Inflammatory macrophage treated with lipopolysaccharide for 4 hours (primary cell): Measurements from ENCODE around the gene DPH2.

ENCODE experiments used
- DNase-seq: peaks from one replicate; pipeline ENCODE4 v3.0.0-alpha.2; 2020

DPH2 gene

GRCh38 chr1:43969746-43970466 lies at the start of gene DPH2:
TSS of gene DPH2 (plus strand) at chr1:43970010. CDS start at chr1:43970176, 166 bp downstream.
- DNase-seq = peak; percentile 98

- DNase-seq = no peak
Observed at GRCh38 chr1:43921022-43921421, 48.8 kb upstream of the DPH2 start.

- DNase-seq = no peak
Observed at GRCh38 chr1:43924516-43924915, 45.3 kb upstream of the DPH2 start.

DNA sequence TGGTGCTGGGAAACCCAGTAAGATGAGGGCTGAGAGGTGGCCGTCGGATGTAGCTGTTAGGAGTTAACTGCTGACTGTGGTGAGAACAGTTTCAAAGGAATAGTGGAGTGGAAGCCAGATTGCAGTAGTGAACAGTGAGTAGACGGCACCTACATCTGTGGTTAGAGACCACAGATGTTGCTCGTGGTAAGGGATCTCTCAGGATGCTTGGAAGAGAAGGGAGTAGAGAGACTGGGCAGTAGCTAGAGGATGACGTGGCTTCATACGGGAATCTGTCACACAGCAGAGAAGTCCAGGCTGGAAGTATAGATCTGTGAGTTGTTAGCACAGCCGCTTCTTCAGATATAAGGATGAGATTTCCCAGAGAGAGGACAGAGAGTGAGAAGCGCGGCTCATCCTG lies 44.0 kb upstream of the DPH2 start:
- no peak for DNase-seq

DNA sequence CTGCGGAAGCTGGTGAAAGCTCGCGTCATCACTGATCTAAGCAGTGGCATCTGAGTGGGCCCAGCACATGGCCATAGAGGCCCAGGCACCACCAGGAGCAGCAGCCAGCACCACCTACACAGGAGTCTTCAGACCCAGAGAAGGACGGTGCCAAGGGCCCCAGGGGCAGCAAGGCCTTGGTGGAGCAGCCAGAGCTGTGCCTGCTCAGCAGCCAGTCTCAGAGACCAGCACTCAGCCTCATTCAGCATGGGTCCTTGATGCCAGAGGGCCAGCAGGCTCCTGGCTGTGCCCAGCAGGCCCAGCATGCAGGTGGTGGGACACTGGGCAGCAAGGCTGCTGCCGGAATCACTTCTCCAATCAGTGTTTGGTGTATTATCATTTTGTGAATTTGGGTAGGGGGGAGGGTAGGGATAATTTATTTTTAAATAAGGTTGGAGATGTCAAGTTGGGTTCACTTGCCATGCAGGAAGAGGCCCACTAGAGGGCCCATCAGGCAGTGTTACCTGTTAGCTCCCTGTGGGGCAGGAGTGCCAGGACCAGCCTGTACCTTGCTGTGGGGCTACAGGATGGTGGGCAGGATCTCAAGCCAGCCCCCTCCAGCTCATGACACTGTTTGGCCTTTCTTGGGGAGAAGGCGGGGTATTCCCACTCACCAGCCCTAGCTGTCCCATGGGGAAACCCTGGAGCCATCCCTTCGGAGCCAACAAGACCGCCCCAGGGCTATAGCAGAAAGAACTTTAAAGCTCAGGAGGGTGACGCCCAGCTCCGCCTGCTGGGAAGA lies 39.5 kb upstream of the DPH2 start:
- DNase-seq = no peak

DNA sequence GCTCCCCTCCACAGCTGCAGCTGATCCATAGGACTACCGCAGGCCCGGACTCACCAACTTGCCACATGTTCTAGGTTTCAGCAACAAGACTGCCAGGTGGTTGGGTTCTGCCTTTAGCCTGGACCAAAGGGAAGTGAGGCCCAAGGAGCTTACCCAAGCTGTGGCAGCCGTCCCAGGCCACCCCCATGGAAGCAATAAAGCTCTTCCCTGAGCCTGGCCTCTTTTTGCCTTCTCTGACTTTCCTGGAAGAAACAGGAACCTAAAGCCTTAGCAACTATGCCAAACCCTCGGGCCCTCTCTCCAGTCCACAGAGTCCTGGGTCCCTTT lies 38.9 kb upstream of the DPH2 start:
- no peak for DNase-seq

GRCh38 chr1:43931711-43932660 lies 37.8 kb upstream of the DPH2 start:
- DNase-seq = no peak

GRCh38 chr1:43932786-43933385 lies 36.9 kb upstream of the DPH2 start:
- no peak for DNase-seq

GRCh38 chr1:43933386-43934100 lies 36.3 kb upstream of the DPH2 start, which contains the start of gene ARTN:
TSS of gene ARTN (plus strand) at chr1:43933801. CDS start at chr1:43935657, 1,856 bp downstream.
- DNase-seq = no peak

DNA sequence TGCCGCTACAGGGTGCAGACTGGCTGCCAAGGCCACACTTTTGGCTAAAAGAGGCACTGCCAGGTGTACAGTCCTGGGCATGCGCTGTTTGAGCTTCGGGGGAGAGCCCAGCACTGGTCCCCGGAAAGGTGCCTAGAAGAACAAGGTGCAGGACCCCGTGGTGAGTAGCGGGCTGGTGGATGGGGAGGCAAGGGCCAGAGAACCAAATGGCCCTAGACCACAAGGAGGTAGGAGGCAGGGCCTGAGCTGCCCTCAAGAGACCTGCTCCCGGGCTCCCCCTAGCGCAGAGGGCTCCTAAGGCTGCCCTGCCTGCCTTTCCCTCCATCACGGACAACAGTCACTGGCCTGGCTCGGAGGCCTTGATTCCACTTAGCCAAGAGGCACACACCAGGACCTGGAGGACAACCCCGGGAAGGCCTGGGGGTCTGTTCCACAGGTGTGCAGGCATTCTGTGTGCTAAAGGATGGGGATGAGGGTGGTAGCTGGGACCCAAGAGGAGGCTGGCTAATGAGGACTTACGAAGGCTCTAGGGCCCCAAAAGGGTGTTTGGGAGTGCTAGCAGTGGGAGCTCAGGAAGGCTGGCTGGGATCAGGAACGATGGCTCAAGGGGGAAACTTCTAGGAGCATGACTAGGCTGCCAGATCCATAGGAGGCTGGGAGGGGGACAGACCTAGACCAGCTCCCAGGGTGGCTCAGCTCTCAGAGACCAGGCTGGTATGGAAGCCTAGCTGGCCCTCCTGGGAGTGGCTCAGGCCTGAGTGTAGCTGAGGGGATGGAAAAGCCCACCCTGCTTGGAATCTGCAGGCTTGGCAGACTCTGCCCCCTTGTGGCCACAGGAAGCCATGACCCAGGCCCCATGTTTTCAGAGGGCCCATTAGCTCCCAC lies 35.5 kb upstream of the DPH2 start:
- DNase-seq = peak; percentile 64

- DNase-seq = no peak
Observed at GRCh38 chr1:43934986-43935324, 34.9 kb upstream of the DPH2 start.

GRCh38 chr1:43935711-43936427 lies 33.9 kb upstream of the DPH2 start:
- no peak for DNase-seq

DNA sequence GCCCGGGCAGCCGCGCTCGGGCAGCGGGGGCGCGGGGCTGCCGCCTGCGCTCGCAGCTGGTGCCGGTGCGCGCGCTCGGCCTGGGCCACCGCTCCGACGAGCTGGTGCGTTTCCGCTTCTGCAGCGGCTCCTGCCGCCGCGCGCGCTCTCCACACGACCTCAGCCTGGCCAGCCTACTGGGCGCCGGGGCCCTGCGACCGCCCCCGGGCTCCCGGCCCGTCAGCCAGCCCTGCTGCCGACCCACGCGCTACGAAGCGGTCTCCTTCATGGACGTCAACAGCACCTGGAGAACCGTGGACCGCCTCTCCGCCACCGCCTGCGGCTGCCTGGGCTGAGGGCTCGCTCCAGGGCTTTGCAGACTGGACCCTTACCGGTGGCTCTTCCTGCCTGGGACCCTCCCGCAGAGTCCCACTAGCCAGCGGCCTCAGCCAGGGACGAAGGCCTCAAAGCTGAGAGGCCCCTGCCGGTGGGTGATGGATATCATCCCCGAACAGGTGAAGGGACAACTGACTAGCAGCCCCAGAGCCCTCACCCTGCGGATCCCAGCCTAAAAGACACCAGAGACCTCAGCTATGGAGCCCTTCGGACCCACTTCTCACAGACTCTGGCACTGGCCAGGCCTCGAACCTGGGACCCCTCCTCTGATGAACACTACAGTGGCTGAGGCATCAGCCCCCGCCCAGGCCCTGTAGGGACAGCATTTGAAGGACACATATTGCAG lies 33.2 kb upstream of the DPH2 start:
- peak; percentile 48 for DNase-seq

DNA sequence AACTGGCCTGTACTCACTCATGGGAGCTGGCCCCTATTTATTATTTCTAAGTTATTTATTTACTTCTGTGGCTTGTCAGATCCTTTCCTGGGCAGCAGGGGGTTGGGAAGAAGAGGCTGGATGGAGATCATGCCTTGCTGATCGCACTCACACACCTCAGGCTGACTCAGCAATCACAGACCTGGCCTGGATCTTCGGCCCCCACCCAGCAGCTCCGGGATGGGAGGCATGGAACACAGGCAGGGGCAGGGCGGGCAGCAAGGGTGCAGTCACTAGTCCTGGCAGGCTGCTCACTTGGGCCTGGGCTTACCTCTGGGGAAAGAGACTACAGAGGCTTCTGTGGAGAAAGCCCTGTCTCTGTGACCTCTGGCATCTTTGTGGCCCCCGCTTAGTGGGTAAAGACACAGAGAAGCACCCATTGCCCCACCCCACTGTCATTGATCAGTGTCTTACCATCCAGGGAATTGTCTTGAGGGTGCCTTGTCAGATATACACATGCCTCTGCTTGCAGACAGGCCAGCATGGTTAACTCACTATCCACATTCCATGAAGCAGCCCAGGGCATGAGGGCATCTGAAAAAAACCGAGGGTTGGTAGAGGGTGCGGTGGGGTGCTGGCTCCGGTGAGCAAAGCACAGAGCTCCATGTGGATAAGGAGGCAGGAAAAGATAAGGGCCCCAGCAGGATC lies 32.5 kb upstream of the DPH2 start:
- DNase-seq = no peak

GRCh38 chr1:43938383-43938782 lies 31.4 kb upstream of the DPH2 start:
- no peak for DNase-seq

DNA sequence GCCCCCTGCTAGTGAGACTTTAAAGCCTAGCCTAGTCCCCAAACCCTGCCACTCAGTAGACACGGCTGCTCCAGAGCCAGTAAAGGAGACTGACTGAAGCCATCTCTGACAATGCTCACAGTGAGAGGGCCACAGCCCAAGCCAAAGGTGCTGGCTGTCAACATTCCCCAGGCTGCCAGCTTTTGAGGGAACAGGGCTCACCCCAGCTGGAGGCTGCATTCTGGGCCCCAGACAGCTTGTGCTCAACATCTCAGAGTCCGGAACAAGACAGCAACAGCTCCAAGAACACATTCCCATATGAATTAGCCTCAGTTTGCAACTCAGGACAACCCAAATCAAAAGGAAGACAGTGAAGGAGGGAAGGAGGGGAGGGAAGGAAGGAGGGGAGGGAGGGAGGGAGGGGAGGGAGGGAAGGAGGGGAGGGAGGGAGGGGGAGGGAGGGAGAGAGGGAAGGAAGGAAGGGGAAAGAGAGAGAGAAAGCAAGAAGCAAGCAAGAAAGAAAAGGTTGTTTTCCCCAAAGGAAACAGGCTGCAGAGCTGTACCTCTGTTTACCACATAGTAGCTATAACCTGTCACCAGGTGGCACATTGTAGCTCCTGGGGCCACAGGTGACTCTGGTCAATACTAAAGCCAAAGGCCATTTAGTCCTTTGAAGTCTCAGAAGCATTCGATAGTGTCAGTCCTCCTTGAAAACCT lies 30.8 kb upstream of the DPH2 start:
- DNase-seq = no peak

- DNase-seq = peak; percentile 19
Observed at GRCh38 chr1:43942411-43942810, 27.4 kb upstream of the DPH2 start.

GRCh38 chr1:43944860-43945259 lies 24.9 kb upstream of the DPH2 start:
- no peak for DNase-seq
